ENCODE measurements around the gene P2RY10.

- no peak for TF ChIP-seq POLR2A (IDR thresholded peaks at IDR 0.05)
- no peak for TF ChIP-seq CTCF (IDR thresholded peaks at IDR 0.05)
- TF ChIP-seq EP300 (IDR thresholded peaks at IDR 0.05) = no peak
- no peak for TF ChIP-seq POLR2AphosphoS5 (IDR thresholded peaks at IDR 0.05)
Observed at GRCh38 chrX:78957049-78957767, 12.0 kb downstream of the P2RY10 start.
